Osteocyte (in vitro differentiated cells): Measurements from ENCODE around the gene GSX1. TPM values are rescaled to one million over a fixed set of nuclear protein-coding genes. Genes with fewer than 3 reads are reported as not detected.

Experiments used
- DNase-seq: peaks from one replicate; pipeline ENCODE4 v3.0.0; 2021; ENCODE audit warnings: mixed read lengths; ENCODE audit not compliant: unreplicated experiment; ENCODE audit errors: extremely low spot score
- H3K27ac Mint-ChIP-seq: one replicate; pipeline ENCODE4 v1.8.0; 2021; ENCODE audit warnings: mild to moderate bottlenecking, mixed read lengths; ENCODE audit not compliant: unreplicated experiment
- H3K27me3 Mint-ChIP-seq: one replicate; pipeline ENCODE4 v1.8.0; 2021; ENCODE audit warnings: mixed read lengths; ENCODE audit not compliant: unreplicated experiment
- H3K36me3 Mint-ChIP-seq: one replicate; pipeline ENCODE4 v1.8.0; 2021; ENCODE audit warnings: mixed read lengths; ENCODE audit not compliant: unreplicated experiment
- H3K4me1 Mint-ChIP-seq: one replicate; pipeline ENCODE4 v1.8.0; 2021; ENCODE audit warnings: mixed read lengths; ENCODE audit not compliant: unreplicated experiment
- H3K4me3 Mint-ChIP-seq: one replicate; pipeline ENCODE4 v1.8.0; 2021; ENCODE audit warnings: mild to moderate bottlenecking, moderate library complexity, mixed read lengths; ENCODE audit not compliant: unreplicated experiment
- H3K9me3 Mint-ChIP-seq: one replicate; pipeline ENCODE4 v1.8.0; 2021; ENCODE audit warnings: mixed read lengths; ENCODE audit not compliant: unreplicated experiment
- total RNA-seq: library from RNA; stranded (reverse); gene quantifications from 2 replicates; pipeline ENCODE4 v1.2.1, GENCODE V29; 2021
- TF ChIP-seq, protein P1 (sequence below): fragments of 200-600 bp; sonication (generic); IDR thresholded peaks from 2 replicates; pipeline ENCODE4 v1.5.0; 2021; ENCODE audit warnings: antibody characterized with exemption, mild to moderate bottlenecking, moderate library complexity

Gene GSX1
- total RNA-seq, 1 donor from 2014 or later: not detected

DNA sequence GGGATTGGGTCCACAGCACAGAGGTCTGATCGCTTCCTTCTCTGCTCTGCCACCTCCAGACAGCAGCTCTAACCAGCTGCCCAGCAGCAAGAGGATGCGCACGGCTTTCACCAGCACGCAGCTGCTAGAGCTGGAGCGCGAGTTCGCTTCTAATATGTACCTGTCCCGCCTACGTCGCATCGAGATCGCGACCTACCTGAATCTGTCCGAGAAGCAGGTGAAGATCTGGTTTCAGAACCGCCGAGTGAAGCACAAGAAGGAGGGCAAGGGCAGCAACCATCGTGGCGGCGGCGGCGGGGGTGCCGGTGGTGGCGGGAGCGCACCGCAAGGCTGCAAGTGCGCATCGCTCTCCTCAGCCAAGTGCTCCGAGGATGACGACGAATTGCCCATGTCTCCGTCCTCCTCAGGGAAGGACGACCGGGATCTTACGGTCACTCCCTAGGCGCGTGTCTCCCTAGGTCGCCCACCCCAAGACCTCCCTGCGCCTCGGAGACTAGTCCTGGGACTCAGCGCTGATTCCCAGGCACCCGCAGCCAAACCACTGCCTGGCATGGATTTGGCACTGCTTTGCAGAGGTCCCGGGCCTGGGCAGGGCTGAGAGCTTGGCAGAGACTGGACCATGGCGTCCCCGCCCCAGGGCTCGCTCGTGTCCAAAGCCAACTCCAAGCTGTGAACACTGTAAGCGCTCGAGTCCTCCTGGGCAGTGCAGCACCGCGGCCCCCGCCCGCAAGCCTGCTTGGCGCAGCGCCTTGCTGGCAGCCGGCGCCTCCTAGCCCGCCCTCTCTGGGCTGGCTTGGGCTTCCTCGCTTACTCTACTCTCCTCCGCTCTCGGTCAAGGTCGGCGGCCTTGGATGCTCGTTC lies 1.5 kb downstream of the GSX1 start:
- H3K27me3 Mint-ChIP-seq: peaks cover 79% of the 10 kb centered on the region
- peaks cover 27% of the 10 kb centered on the region for H3K4me1 Mint-ChIP-seq

DNA sequence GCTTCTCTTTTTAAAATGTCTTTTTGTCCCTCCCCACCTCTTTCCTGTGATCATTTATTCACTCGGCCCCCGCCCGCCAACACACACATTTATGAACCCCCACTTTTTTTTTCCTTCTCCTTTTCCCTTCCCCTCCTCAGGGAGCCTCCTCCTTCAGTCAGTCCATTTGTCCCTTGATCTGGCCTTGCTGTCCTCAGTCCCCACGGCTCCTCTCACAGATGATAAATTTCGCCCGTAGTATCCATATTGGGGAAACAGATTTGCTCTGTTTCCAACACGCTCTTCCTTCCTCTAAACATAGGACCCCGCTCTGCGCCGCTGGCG lies 2.0 kb downstream of the GSX1 start:
- Mint-ChIP-seq H3K4me3 (no peak overlapping the region), H3K9me3 (no peaks in the 10 kb centered on the region), H3K4me1 (peaks cover 23% of the 10 kb centered on the region), H3K27ac (no peak overlapping the region), H3K27me3 (peaks cover 78% of the 10 kb centered on the region), H3K36me3 (peaks cover 5% of the 10 kb centered on the region)
- no peak for DNase-seq
- TF ChIP-seq, protein P1, sequence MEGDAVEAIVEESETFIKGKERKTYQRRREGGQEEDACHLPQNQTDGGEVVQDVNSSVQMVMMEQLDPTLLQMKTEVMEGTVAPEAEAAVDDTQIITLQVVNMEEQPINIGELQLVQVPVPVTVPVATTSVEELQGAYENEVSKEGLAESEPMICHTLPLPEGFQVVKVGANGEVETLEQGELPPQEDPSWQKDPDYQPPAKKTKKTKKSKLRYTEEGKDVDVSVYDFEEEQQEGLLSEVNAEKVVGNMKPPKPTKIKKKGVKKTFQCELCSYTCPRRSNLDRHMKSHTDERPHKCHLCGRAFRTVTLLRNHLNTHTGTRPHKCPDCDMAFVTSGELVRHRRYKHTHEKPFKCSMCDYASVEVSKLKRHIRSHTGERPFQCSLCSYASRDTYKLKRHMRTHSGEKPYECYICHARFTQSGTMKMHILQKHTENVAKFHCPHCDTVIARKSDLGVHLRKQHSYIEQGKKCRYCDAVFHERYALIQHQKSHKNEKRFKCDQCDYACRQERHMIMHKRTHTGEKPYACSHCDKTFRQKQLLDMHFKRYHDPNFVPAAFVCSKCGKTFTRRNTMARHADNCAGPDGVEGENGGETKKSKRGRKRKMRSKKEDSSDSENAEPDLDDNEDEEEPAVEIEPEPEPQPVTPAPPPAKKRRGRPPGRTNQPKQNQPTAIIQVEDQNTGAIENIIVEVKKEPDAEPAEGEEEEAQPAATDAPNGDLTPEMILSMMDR: no peak

More for the DNA sequence above, 1.5 kb downstream of the GSX1 start:
- TF ChIP-seq, protein P1: no peak
- Mint-ChIP-seq H3K36me3 (peaks cover 5% of the 10 kb centered on the region), H3K4me3 (no peak overlapping the region), H3K27ac (no peak overlapping the region), H3K9me3 (no peaks in the 10 kb centered on the region)
- DNase-seq: no peak

GRCh38 chr13:27794921-27795717 lies 2.8 kb downstream of the GSX1 start:
- H3K36me3 Mint-ChIP-seq: peaks cover 5% of the 10 kb centered on the region
- TF ChIP-seq, protein P1: no peak
- no peak overlapping the region for H3K4me3 Mint-ChIP-seq
- no peaks in the 10 kb centered on the region for H3K9me3 Mint-ChIP-seq
- peaks cover 23% of the 10 kb centered on the region for H3K4me1 Mint-ChIP-seq
- peaks cover 82% of the 10 kb centered on the region for H3K27me3 Mint-ChIP-seq
- DNase-seq: no peak
- H3K27ac Mint-ChIP-seq: no peak overlapping the region

GRCh38 chr13:27795718-27796019 lies 3.4 kb downstream of the GSX1 start:
- H3K9me3 Mint-ChIP-seq: no peaks in the 10 kb centered on the region
- H3K36me3 Mint-ChIP-seq: peaks cover 5% of the 10 kb centered on the region
- peaks cover 20% of the 10 kb centered on the region for H3K4me1 Mint-ChIP-seq
- TF ChIP-seq, protein P1: no peak
- no peak overlapping the region for H3K27ac Mint-ChIP-seq
- H3K4me3 Mint-ChIP-seq: no peak overlapping the region
- DNase-seq: no peak
- H3K27me3 Mint-ChIP-seq: peaks cover 84% of the 10 kb centered on the region

GRCh38 chr13:27796544-27797227 lies 4.4 kb downstream of the GSX1 start:
- Mint-ChIP-seq H3K4me1 (peaks cover 12% of the 10 kb centered on the region), H3K27ac (no peak overlapping the region), H3K27me3 (peaks cover 76% of the 10 kb centered on the region), H3K36me3 (peaks cover 5% of the 10 kb centered on the region), H3K4me3 (no peak overlapping the region), H3K9me3 (no peaks in the 10 kb centered on the region)
- no peak for DNase-seq
- TF ChIP-seq, protein P1: no peak
